HG03025 (cell line): ENCODE results near the gene CEP104.

Experiments
- ATAC-seq: cut with Tn5 transposase; IDR thresholded peaks from one replicate; pipeline ENCODE4 v1.9.1; 2021; ENCODE audit warnings: mild to moderate bottlenecking, moderate library complexity; ENCODE audit not compliant: unreplicated experiment, low FRiP score

CEP104 gene

GRCh38 chr1:3869751-3870301 is 12.8 kb upstream of the CEP104 start:
- ATAC-seq, result no peak

GRCh38 chr1:3868464-3869006 is 11.5 kb upstream of the CEP104 start:
- ATAC-seq, result no peak

DNA sequence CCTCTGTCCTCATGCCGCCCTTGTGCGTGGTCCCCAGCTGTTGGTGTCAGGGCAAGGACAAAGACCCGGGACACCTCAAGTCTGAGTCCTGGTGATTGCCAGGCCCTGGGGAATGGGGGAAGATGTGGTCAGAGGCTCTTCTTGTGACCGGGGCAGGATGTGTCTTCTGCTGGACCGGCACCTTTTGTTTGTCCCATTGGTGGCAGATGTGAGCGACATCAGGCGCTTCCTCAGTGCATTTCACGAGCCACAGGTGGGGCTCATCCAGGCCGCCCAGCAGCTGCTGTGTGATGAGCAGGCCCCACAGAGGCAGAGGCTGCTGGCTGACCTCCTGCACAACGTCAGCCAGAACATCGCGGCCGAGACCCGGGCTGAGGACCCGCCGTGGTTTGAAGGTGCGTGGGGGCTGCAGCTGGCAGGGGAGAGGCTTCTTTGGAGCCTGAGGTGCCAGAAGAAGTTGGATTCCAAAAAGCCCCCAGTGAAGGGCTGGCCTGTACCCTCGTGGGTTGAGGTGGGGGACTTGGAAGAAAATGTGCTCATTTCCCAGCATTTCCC is 8.7 kb upstream of the CEP104 start:
- no peak for ATAC-seq

- ATAC-seq, result no peak
Measured at GRCh38 chr1:3864884-3865283, 7.9 kb upstream of the CEP104 start.

- no peak for ATAC-seq
Measured at GRCh38 chr1:3863231-3863935, 6.4 kb upstream of the CEP104 start.

DNA sequence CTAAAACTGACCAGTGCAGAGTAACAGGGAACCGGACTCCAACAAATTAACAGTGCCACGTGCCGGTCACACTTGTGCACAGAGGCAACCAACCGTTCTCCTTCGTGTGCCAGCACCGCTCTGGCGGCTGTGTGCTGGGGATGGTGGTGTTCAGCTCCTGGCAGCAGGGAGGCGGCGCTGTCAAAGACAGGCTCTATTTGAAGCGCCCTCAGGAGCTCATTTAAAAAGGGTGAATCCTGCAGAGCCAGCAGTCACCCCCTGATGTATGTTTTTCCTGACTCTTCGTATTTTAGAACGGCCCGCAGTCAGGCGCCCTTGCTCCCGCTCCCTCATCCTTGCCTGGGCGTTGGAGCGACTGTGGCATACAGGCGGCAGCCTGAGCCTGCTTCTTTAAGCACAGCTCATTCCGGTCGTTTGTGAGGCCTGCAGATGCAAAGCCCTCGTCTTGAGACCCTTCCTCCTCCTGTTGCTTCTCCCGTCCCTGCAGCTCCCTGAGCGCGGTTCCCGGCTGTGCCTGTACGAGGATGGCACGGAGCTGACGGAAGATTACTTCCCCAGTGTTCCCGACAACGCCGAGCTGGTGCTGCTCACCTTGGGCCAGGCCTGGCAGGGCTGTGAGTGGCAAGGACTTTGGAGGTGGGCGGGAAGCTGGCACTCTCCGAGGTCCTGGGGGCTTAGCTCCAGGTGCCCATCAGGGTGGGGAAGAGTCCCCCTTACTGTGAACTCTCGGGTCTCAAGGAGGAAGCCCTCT is 1.4 kb upstream of the CEP104 start:
- ATAC-seq, result no peak

DNA sequence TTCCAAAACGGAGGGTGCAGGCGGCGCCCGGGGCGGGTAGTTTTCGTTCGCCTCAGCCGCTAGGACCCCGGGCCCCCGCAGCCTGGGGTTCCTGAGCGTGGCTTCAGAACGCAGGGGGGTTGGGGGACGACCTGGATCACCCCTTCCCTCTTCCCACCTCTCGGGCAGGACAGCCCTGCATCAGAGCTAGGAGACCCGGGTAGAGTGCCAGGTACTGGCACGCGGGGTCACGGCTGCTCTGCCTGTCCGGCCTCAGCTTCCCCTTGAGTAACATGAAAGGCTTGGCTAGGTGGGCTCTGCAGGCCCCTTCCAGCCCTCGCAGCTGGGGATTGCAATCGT is 749 bp upstream of the CEP104 start:
- no peak for ATAC-seq

- ATAC-seq, result no peak
Measured at GRCh38 chr1:3852711-3853485, 4.1 kb downstream of the CEP104 start.

DNA sequence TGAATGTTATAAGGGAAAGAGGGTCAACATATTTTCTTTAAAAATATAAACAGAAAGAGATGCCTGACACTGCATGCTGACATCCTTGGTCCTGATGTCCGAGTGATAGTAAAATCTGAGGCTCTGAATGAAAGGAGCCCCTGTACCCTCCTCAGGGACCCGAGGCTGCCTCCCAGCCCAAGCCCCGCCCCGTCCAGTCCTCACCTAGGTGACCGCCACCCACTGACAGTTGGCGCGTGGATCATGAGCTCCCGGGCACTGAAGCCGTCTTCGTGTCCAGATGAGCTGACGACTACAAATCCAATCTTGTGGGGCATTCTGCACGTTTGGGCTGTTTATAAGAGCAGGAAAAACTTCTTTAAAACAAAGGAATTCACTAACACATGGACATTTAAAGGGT is 4.9 kb downstream of the CEP104 start:
- ATAC-seq, result no peak

DNA sequence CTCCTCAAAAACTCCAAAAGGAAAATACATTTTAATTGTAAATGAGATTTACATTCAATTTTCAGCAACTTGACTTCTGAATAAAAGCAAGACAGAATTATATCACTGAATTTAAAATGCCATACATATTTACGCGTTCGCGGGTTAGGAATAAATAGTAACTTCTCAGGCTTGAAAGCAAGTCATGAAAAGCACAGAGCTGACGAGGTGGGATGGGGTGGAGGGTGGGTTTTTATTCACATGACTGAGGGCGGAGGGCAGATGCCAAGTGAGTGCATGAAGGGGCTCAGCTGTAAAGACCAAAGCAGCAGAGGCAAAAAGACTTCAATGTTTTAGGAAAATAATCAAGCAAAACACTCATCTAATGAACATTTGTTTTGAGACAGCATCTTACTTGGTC is 5.7 kb downstream of the CEP104 start:
- ATAC-seq, result no peak

- no peak for ATAC-seq
Measured at GRCh38 chr1:3850857-3851256, 6.2 kb downstream of the CEP104 start.

- ATAC-seq, result no peak
Measured at GRCh38 chr1:3847081-3847480, 9.9 kb downstream of the CEP104 start.

DNA sequence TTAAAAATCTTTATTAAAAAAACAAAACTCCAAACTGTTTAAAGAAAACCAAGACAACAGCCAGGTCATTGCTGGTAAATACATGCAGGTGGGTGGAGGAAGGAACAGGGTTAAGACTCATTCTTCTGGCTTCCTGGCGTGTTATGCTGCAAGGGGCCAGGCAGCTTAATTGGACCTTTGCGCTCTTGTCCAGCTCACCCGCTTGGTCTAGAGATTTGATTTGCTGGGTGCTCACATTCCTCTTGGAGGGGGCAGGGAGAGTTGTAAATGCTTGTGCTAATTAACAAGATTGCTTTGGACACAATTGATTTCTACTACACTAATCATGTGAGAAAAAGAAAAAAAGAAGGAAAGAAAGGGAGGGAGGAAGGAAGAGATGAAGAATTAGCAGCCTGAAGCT is 10.5 kb downstream of the CEP104 start:
- no peak for ATAC-seq

- no peak for ATAC-seq
Measured at GRCh38 chr1:3842912-3843311, 14.1 kb downstream of the CEP104 start.

DNA sequence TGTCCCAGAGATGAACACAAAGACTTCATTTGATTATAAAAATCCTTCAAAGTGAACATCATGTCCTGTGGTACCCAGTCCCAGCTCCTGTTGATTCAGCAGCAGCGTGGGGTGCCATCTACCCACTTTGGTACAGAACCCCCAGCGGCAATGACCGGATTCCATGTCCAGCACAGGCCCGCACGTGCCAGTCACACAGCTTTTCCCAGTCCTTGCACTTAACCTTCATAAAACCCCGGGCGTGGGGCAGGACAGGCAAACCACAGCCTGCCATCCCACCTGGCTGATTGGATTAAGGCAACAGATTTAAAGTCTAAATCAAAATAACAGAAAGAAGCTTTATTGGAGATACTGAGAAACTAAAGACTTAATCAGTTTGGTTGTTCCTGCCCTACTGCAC is 15.5 kb downstream of the CEP104 start:
- no peak for ATAC-seq

GRCh38 chr1:3838788-3839187 is 18.2 kb downstream of the CEP104 start:
- ATAC-seq, result no peak

DNA sequence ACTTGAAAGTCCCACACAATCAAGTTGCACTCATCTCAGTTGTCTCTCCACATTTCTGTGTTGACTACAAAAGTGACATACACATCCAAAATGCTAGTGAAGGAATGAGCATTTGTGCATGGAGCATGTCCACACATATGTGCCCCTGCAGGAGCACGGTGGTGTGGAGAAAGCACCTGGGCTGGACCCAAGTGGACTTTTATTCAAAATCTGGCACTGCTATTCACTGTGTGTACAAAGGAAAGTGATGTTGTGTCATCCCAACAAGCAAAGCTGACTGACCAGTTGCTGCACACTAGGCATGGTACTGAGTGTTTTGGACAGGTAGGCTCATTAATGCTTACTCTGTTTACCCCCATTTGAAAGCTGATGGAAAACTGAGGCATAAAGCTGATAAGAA is 19.3 kb downstream of the CEP104 start:
- no peak for ATAC-seq

DNA sequence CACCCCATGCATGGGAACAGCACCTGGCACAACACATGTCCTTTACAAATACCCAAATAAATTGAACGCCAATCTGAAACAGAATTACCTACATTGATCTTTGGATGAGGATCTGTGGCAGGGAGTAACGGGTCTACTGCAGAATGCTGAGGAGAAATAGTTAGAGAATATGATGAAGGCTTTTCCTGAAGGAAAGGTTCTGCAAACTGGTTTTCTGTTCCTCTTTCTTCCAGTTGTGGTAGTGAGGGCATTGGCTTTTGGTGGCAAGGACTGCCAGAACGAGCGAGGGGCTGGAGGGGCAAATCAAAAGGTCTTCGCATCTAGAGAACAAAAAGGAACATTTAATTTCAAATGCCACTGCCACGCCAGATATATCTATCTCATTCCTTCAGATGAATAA is 19.8 kb downstream of the CEP104 start:
- ATAC-seq, result no peak

DNA sequence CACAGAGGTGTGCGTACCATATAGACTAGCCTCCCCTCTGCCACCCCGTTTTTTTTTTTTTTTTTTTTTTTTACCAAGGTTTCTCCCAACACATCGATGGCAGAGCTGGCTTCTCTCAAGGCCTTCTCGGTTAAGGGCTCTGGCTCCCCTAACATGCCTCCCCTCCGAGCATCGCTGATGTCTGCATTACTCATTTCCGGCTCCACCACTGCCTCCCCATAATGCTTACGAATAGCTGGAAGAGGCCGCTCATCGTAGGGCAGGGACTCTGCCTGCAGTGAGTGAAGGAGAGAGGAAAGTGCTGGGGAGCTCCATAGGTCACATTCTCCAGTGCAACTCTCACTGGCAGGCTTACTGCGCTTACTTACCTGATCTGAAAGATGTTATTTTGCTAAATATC is 20.6 kb downstream of the CEP104 start:
- no peak for ATAC-seq

- no peak for ATAC-seq
Measured at GRCh38 chr1:3834701-3835100, 22.3 kb downstream of the CEP104 start.

- no peak for ATAC-seq
Measured at GRCh38 chr1:3831689-3832088, 25.3 kb downstream of the CEP104 start.
